MM.1S (cell line): ENCODE results near the gene NDUFB8.

Source experiments
- DNase-seq: peaks from one replicate; pipeline ENCODE4 v3.0.0-alpha.2; 2015
- H2AFZ ChIP-seq: fragments of 300-600 bp; sonication (generic); 2 replicates; pipeline ENCODE4 v1.6.0; 2016; ENCODE audit warnings: antibody characterized with exemption, low read length
- H3F3A ChIP-seq: fragments of 300-600 bp; sonication (generic); 2 replicates; pipeline ENCODE4 v1.6.1; 2016; ENCODE audit warnings: mild to moderate bottlenecking, antibody characterized with exemption, low read length, moderate library complexity, mixed read lengths; ENCODE audit not compliant: insufficient read depth
- H3K27ac ChIP-seq: fragments of 300-600 bp; sonication (generic); 2 replicates; pipeline ENCODE4 v1.5.1; 2016; ENCODE audit warnings: mild to moderate bottlenecking, low read length
- H3K27me3 ChIP-seq: fragments of 300-600 bp; sonication (generic); replicated peaks from 2 replicates; pipeline ENCODE4 v1.6.0; 2016; ENCODE audit warnings: low read length; ENCODE audit not compliant: insufficient read depth
- H3K36me3 ChIP-seq: fragments of 300-600 bp; sonication (generic); replicated peaks from 2 replicates; pipeline ENCODE4 v1.6.1; 2016; ENCODE audit warnings: mild to moderate bottlenecking, low read length, mixed read lengths; ENCODE audit not compliant: insufficient read depth
- H3K4me1 ChIP-seq: fragments of 300-600 bp; sonication (generic); 2 replicates; pipeline ENCODE4 v1.6.1; 2016; ENCODE audit warnings: low read length, mixed read lengths
- H3K4me2 ChIP-seq: fragments of 300-600 bp; sonication (generic); 2 replicates; pipeline ENCODE4 v1.6.0; 2016; ENCODE audit warnings: low read depth, low read length
- H3K4me3 ChIP-seq: fragments of 300-600 bp; sonication (generic); 2 replicates; pipeline ENCODE4 v1.5.1; 2016; ENCODE audit warnings: low read length, mixed read lengths
- H3K79me2 ChIP-seq: fragments of 300-600 bp; sonication (generic); 2 replicates; pipeline ENCODE4 v1.6.1; 2016; ENCODE audit warnings: mixed run types, low read length, mixed read lengths
- H3K9ac ChIP-seq: fragments of 300-600 bp; sonication (generic); 2 replicates; pipeline ENCODE4 v1.6.1; 2016; ENCODE audit warnings: low read length, mixed read lengths
- H3K9me2 ChIP-seq: fragments of 300-600 bp; sonication (generic); replicated peaks from 2 replicates; pipeline ENCODE4 v1.6.1; 2016; ENCODE audit warnings: mild to moderate bottlenecking, low read length, mixed read lengths; ENCODE audit not compliant: insufficient read depth
- H3K9me3 ChIP-seq: fragments of 300-600 bp; sonication (generic); replicated peaks from 2 replicates; pipeline ENCODE4 v1.6.1; 2016; ENCODE audit warnings: mild to moderate bottlenecking, low read length, mixed read lengths; ENCODE audit not compliant: insufficient read depth
- H4K20me1 ChIP-seq: fragments of 300-600 bp; sonication (generic); 2 replicates; pipeline ENCODE4 v1.6.1; 2016; ENCODE audit warnings: mild to moderate bottlenecking, low read length, moderate library complexity, mixed read lengths; ENCODE audit not compliant: insufficient read depth
- EZH2 ChIP-seq: fragments of 300-600 bp; sonication (generic); optimal IDR thresholded peaks from 2 replicates; pipeline ENCODE3; 2017; ENCODE audit warnings: low read depth, mild to moderate bottlenecking, antibody characterized with exemption, low read length, mixed read lengths
- EZH2phosphoT487 ChIP-seq: fragments of 300-600 bp; sonication (generic); IDR thresholded peaks from 2 replicates; pipeline ENCODE4 v1.6.1; 2018; ENCODE audit warnings: antibody characterized with exemption, low read length
- TF ChIP-seq, protein P1 (sequence below): fragments of 300-600 bp; sonication (generic); IDR thresholded peaks from 2 replicates; pipeline ENCODE4 v1.5.1; 2016; ENCODE audit warnings: antibody characterized with exemption, low read length, mixed read lengths

The NDUFB8 gene

DNA sequence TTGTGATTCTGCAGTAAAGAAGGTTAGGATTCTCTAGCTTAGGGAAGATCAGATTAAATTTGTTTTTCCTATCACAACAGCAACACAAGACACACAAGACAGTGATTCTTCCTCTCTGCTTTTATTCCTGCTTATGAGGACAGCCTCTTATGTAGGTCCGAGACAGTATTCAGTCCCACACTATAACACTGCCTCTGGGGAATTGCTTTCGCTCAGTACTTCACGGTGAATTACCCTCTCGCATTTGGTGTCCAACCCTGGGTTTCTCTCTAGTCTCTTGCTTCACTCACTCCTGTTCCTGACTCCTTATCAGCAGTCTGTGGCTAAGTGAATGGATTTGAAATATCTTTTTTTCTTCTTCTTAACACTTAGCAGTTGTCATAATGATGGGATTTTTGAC lies 7.8 kb upstream of the NDUFB8 start:
- Histone ChIP-seq H4K20me1 (no peaks in the 10 kb centered on the region), H3K79me2 (peaks cover 31% of the 10 kb centered on the region), H3K4me3 (no peak overlapping the region), H3F3A (peaks cover under 1% of the 10 kb centered on the region), H3K9me2 (no peaks in the 10 kb centered on the region), H3K4me1 (peaks cover 24% of the 10 kb centered on the region), H2AFZ (no peak overlapping the region), H3K27me3 (no peaks in the 10 kb centered on the region), H3K36me3 (peaks cover 6% of the 10 kb centered on the region), H3K9ac (no peak overlapping the region), H3K27ac (no peak overlapping the region), H3K4me2 (no peak overlapping the region), H3K9me3 (no peaks in the 10 kb centered on the region)
- TF ChIP-seq EZH2 (no peak), EZH2phosphoT487 (no peak)
- TF ChIP-seq, protein P1, sequence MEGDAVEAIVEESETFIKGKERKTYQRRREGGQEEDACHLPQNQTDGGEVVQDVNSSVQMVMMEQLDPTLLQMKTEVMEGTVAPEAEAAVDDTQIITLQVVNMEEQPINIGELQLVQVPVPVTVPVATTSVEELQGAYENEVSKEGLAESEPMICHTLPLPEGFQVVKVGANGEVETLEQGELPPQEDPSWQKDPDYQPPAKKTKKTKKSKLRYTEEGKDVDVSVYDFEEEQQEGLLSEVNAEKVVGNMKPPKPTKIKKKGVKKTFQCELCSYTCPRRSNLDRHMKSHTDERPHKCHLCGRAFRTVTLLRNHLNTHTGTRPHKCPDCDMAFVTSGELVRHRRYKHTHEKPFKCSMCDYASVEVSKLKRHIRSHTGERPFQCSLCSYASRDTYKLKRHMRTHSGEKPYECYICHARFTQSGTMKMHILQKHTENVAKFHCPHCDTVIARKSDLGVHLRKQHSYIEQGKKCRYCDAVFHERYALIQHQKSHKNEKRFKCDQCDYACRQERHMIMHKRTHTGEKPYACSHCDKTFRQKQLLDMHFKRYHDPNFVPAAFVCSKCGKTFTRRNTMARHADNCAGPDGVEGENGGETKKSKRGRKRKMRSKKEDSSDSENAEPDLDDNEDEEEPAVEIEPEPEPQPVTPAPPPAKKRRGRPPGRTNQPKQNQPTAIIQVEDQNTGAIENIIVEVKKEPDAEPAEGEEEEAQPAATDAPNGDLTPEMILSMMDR = no peak
- no peak for DNase-seq

DNA sequence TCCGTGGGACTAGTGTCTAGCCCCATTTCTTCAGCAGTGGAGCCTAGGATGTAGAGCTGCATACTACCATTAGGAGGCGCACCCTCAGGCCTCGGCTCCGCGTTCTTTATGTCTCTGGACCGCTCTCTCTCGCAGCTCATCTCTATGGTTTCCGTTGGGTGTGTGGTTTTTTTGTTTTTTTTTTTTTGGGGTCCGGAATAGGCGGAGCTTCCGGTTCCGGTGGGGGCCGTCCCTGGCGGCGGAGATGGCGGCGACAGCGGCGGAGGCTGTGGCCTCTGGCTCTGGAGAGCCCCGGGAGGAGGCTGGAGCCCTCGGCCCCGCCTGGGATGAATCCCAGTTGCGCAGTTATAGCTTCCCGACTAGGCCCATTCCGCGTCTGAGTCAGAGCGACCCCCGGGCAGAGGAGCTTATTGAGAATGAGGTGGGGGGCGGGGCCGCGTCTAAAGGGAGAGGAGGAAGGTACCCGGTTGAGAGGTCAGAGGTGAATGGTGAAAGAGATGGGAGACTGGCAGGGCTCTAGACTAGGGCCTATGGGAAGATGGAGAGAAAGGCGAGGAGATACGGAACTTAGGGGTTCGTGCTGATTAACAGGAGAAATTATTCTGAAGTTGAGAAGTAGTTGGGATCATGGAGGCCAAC lies 6.2 kb upstream of the NDUFB8 start, which contains the start of gene HIF1AN:
TSS of gene HIF1AN (plus strand) at position 229 of the 639 bp plus-strand sequence. CDS start at position 245, 16 bp downstream.
- Histone ChIP-seq H3K4me3 (peak within 1 kb of the TSS; percentile 88), H3K36me3 (no peaks in the 10 kb centered on the region), H3K9me3 (no peaks in the 10 kb centered on the region), H3K4me1 (peaks cover 36% of the 10 kb centered on the region), H3K4me2 (peak within 1 kb of the TSS; percentile 74), H4K20me1 (no peaks in the 10 kb centered on the region), H3K79me2 (peaks cover 31% of the 10 kb centered on the region), H2AFZ (peak within 1 kb of the TSS; percentile 85), H3K9ac (peak within 1 kb of the TSS; percentile 63), H3K27me3 (no peaks in the 10 kb centered on the region), H3F3A (peaks cover 13% of the 10 kb centered on the region), H3K27ac (no peak within 1 kb of the TSS), H3K9me2 (no peaks in the 10 kb centered on the region)
- no peak for TF ChIP-seq EZH2
- TF ChIP-seq EZH2phosphoT487 = no peak
- TF ChIP-seq, protein P1 = peak; percentile 87
- peak; percentile 98 for DNase-seq

DNA sequence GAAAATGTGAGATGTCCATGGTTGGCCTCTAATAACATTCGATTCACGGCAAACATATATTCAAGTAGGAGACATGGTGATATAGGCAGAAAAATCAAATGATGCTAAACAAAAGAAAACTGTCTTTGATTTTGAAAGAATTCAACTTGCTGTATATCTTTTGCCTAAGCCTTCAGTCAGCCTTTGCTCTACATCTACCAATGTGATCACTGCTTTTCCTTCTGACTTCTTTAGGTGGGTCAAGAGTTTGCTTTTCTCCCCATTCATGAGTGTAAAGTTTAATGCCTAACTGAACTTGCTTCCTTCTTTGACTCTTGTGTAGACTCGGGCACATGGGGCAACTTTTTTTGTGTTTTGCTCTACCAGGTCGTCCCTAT lies 5.7 kb upstream of the NDUFB8 start:
- Histone ChIP-seq H3K9me2 (no peaks in the 10 kb centered on the region), H3K4me2 (peak overlapping the region; percentile 38), H3K9me3 (no peaks in the 10 kb centered on the region), H3K27ac (no peak overlapping the region), H3K4me1 (peaks cover 38% of the 10 kb centered on the region), H3K4me3 (peak overlapping the region; percentile 88; the same call in 1 of the 2 replicates), H3K36me3 (no peaks in the 10 kb centered on the region), H3F3A (peaks cover 13% of the 10 kb centered on the region), H2AFZ (peak overlapping the region; percentile 56), H3K79me2 (peaks cover 31% of the 10 kb centered on the region), H4K20me1 (no peaks in the 10 kb centered on the region), H3K9ac (no peak overlapping the region; the same call in 1 of the 2 replicates), H3K27me3 (no peaks in the 10 kb centered on the region)
- DNase-seq = no peak
- TF ChIP-seq EZH2 (no peak), EZH2phosphoT487 (no peak)
- TF ChIP-seq, protein P1 = no peak
